WI38 (cell line): ENCODE data around the gene UNC45A.

Experiments used
- H3K4me3 ChIP-seq: 2 replicates; pipeline ENCODE4 v1.5.1; 2011; ENCODE audit warnings: low read depth, mild to moderate bottlenecking, control low read depth, low read length
- TF ChIP-seq, protein P1 (sequence below): IDR thresholded peaks from 2 replicates; pipeline ENCODE4 v1.5.1; 2012; ENCODE audit warnings: low read depth, mild to moderate bottlenecking, control low read depth, low read length

UNC45A gene

DNA sequence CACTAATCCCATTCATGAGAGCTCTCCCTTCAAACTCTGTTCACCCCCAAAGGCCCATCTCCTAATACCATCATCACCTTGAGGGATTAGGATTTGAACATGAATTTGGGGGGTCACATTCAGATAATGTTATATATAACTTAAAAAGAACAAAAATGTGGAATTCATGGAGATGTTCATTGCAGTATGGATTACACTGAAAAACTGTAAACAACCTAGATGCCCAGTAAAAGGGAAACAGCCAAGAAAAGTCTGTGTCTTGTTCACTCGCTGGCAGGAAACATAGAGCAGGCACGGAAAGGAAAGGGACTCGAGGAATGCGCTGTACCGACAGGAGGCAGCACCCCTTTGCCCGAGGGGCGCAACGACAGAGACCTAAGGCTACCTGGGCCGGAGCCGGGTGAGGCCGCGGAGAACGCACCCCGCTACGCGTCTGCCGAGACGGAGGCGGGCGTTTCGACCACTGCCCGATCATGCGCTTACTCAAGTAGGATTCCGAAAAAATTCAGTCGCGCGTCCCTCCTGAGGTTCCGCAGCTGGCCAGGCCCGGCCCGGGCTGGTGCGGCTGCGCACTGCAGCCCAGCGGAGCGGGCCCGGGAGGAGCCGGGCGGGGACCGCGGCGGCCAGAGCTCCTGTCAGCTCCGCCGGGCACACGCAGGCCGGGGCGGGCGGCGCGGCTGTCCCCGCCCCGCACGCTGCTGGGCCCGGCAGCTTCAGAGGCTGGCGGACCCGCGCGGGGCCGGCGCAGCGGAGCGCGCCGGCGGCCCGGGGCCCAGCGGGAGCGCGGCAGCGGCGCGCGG lies 32.8 kb upstream of the UNC45A start:
- H3K4me3 ChIP-seq = peak overlapping the region; percentile 76
- TF ChIP-seq, protein P1, sequence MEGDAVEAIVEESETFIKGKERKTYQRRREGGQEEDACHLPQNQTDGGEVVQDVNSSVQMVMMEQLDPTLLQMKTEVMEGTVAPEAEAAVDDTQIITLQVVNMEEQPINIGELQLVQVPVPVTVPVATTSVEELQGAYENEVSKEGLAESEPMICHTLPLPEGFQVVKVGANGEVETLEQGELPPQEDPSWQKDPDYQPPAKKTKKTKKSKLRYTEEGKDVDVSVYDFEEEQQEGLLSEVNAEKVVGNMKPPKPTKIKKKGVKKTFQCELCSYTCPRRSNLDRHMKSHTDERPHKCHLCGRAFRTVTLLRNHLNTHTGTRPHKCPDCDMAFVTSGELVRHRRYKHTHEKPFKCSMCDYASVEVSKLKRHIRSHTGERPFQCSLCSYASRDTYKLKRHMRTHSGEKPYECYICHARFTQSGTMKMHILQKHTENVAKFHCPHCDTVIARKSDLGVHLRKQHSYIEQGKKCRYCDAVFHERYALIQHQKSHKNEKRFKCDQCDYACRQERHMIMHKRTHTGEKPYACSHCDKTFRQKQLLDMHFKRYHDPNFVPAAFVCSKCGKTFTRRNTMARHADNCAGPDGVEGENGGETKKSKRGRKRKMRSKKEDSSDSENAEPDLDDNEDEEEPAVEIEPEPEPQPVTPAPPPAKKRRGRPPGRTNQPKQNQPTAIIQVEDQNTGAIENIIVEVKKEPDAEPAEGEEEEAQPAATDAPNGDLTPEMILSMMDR = peak; percentile 80

DNA sequence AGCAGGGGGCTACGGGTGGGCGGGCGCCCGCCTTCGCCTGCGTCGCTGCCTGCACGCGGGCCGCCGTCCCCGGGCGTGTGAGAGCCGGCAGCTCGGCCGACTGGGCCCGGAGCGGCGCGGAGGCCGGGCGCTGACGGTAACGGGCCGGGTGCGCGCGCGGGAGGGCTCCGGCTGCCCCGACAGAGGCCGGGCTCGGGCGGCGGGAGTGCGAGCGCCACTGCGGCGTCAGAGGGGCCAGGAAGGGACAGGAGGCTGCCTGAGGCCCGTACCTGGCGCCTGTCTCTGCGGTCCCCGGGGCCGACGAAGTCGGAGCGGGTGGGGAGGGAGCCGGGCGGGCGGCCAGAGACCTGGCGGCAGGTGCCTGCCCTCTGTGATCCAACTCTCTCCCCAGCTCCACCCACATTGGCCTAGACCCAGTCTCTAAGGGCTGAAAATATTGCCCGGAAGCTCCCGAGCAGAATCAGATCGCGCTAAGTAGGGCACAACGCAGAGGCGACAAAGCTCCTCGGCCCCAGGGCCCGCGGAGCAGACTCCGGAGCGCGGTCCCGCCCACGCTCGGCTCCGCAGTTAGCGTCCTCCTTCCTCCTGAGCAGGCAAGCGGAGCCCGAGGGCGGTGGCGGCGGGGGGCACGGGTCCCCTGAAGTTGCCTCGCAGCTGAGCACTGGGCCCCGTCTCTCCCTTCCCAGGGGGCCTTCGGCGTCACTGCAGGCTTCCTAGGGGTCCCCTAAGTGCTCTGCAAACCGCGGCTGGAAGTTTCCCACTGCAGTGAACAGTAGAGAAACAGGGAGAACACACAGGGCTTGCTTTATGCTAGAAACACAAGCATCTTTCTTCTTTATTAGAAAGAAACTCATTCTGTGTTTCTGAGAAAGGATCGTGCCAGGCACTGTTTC lies 32.0 kb upstream of the UNC45A start, which contains the start of gene MAN2A2:
Gene MAN2A2, plus strand, starts transcription at position 463 of the 893 bp plus-strand sequence. CDS start 906 bp downstream, outside the sequence.
- TF ChIP-seq, protein P1 = no peak
- H3K4me3 ChIP-seq = peak within 1 kb of the TSS; percentile 76

DNA sequence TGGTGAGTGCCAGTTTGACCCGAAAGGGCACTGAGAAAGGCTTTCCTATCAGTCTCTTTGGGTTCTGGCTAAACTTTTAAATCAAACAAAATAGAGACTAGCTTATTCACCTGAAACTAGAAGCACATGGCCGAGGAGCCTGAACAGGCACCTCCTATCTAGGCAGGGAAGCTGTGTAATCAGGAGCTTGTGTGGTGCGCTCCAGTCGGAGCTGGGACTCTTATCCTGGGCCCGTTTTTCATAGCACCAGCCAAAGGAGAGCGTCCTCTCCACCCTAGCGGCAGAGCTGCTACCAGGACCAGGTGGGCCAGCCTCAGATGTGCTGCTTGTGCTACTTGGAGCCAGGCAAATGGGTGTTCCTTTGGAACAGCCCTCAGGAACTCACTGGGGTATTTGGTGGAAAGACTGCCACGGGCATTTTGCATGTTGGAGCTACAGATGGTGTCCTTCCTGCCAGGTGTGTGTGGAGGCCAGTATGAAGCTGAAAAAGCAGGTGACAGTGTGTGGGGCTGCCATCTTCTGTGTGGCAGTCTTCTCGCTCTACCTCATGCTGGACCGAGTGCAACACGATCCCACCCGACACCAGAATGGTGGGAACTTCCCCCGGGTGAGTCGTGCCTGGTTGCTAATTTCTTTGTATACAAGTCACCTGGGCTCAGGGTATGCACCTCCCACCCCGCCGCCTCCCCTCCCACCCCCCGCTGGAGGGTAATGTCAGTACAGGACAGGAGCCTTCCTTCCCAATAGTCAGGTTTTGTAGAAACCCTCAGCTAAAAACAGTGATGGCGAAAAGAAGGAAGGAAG lies 31.1 kb upstream of the UNC45A start:
- H3K4me3 ChIP-seq = peak overlapping the region; percentile 76
- TF ChIP-seq, protein P1 = no peak

DNA sequence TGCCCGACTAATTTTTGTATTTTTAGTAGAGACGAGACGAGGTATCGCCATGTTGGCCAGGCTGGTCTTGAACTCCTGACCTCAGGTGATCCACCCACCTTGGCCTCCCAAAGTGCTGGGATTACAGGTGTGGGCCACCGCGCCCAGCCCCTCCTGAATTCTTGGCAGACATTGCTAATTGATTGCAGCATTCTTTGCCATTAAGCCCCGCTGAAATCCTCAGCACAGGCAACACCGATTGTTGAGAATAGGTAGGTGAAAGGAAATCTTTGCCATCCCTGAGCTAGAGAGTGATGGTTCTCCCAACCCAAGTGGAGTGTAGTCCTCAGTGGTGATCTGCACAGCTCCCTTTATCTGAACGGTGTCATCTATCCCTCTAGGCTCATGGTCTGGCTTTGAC lies 30.3 kb upstream of the UNC45A start:
- TF ChIP-seq, protein P1 = no peak
- no peak overlapping the region for H3K4me3 ChIP-seq

DNA sequence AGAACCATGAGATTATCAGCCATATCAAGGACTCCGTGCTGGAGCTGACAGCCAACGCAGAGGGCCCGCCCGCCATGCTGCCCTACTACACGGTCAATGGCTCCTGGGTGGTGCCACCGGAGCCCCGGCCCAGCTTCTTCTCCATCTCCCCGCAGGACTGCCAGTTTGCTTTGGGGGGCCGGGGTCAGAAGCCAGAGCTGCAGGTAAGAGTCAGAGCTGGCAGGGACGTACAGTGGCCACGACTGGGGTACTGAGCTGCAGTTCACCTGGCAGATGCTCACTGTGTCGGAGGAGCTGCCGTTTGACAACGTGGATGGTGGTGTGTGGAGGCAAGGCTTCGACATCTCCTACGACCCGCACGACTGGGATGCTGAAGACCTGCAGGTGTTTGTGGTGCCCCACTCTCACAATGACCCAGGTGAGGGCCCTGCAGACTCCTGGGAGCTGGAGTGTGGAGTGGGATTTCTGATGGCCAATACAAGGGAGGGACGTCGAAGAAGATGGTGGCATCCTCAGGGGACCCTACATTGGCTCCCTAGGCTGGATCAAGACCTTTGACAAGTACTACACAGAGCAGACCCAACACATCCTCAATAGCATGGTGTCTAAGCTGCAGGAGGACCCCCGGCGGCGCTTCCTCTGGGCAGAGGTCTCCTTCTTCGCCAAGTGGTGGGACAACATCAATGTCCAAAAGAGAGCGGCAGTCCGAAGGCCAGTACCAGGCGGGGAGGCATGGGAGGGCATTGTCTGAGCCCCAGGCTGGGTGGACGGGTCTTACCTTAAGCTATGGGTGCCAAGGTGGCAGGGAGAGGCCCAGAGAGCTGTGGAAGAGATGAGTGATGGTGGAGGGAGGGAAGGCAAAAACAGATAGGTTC lies 29.5 kb upstream of the UNC45A start:
- TF ChIP-seq, protein P1 = no peak
- no peak overlapping the region for H3K4me3 ChIP-seq

DNA sequence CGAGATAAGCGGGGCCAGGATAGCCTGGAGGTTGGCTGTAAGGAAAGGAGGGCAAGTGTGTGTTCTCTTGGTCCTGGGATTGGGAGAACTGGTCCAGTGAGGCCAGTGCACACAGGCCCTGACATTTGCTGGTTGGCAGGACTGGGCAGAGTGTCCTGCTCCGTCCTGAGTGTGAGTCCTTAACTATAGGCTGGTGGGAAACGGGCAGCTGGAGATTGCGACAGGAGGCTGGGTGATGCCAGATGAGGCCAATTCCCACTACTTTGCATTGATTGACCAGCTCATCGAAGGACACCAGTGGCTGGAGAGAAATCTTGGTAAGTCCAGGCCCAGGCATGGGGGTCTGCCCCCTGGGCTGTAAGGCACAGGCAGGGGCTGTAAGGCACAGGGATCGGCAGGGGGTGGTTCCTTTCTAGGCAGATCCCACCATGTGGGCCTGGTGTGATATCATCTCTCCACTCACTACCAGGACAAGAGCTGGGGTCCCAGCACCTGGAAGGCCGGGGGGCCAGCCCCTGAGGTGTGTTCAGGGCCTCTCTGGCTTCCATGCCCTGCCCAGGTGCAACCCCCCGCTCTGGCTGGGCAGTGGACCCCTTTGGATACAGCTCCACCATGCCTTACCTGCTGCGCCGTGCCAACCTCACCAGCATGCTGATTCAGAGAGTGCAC lies 28.8 kb upstream of the UNC45A start:
- TF ChIP-seq, protein P1 = no peak
- H3K4me3 ChIP-seq = no peak overlapping the region
